MM.1S (cell line): Measurements from ENCODE around the gene LAMA3.

Source experiments
- DNase-seq: peaks from one replicate; pipeline ENCODE4 v3.0.0-alpha.2; 2015
- H2AFZ ChIP-seq: fragments of 300-600 bp; sonication (generic); 2 replicates; pipeline ENCODE4 v1.6.0; 2016; ENCODE audit warnings: antibody characterized with exemption, low read length
- H3F3A ChIP-seq: fragments of 300-600 bp; sonication (generic); 2 replicates; pipeline ENCODE4 v1.6.1; 2016; ENCODE audit warnings: mild to moderate bottlenecking, antibody characterized with exemption, low read length, moderate library complexity, mixed read lengths; ENCODE audit not compliant: insufficient read depth
- H3K27ac ChIP-seq: fragments of 300-600 bp; sonication (generic); 2 replicates; pipeline ENCODE4 v1.5.1; 2016; ENCODE audit warnings: mild to moderate bottlenecking, low read length
- H3K27me3 ChIP-seq: fragments of 300-600 bp; sonication (generic); replicated peaks from 2 replicates; pipeline ENCODE4 v1.6.0; 2016; ENCODE audit warnings: low read length; ENCODE audit not compliant: insufficient read depth
- H3K36me3 ChIP-seq: fragments of 300-600 bp; sonication (generic); replicated peaks from 2 replicates; pipeline ENCODE4 v1.6.1; 2016; ENCODE audit warnings: mild to moderate bottlenecking, low read length, mixed read lengths; ENCODE audit not compliant: insufficient read depth
- H3K4me1 ChIP-seq: fragments of 300-600 bp; sonication (generic); 2 replicates; pipeline ENCODE4 v1.6.1; 2016; ENCODE audit warnings: low read length, mixed read lengths
- H3K4me2 ChIP-seq: fragments of 300-600 bp; sonication (generic); 2 replicates; pipeline ENCODE4 v1.6.0; 2016; ENCODE audit warnings: low read depth, low read length
- H3K4me3 ChIP-seq: fragments of 300-600 bp; sonication (generic); 2 replicates; pipeline ENCODE4 v1.5.1; 2016; ENCODE audit warnings: low read length, mixed read lengths
- H3K79me2 ChIP-seq: fragments of 300-600 bp; sonication (generic); 2 replicates; pipeline ENCODE4 v1.6.1; 2016; ENCODE audit warnings: mixed run types, low read length, mixed read lengths
- H3K9ac ChIP-seq: fragments of 300-600 bp; sonication (generic); 2 replicates; pipeline ENCODE4 v1.6.1; 2016; ENCODE audit warnings: low read length, mixed read lengths
- H3K9me2 ChIP-seq: fragments of 300-600 bp; sonication (generic); replicated peaks from 2 replicates; pipeline ENCODE4 v1.6.1; 2016; ENCODE audit warnings: mild to moderate bottlenecking, low read length, mixed read lengths; ENCODE audit not compliant: insufficient read depth
- H3K9me3 ChIP-seq: fragments of 300-600 bp; sonication (generic); replicated peaks from 2 replicates; pipeline ENCODE4 v1.6.1; 2016; ENCODE audit warnings: mild to moderate bottlenecking, low read length, mixed read lengths; ENCODE audit not compliant: insufficient read depth
- H4K20me1 ChIP-seq: fragments of 300-600 bp; sonication (generic); 2 replicates; pipeline ENCODE4 v1.6.1; 2016; ENCODE audit warnings: mild to moderate bottlenecking, low read length, moderate library complexity, mixed read lengths; ENCODE audit not compliant: insufficient read depth
- EZH2 ChIP-seq: fragments of 300-600 bp; sonication (generic); optimal IDR thresholded peaks from 2 replicates; pipeline ENCODE3; 2017; ENCODE audit warnings: low read depth, mild to moderate bottlenecking, antibody characterized with exemption, low read length, mixed read lengths
- EZH2phosphoT487 ChIP-seq: fragments of 300-600 bp; sonication (generic); IDR thresholded peaks from 2 replicates; pipeline ENCODE4 v1.6.1; 2018; ENCODE audit warnings: antibody characterized with exemption, low read length
- TF ChIP-seq, protein P1 (sequence below): fragments of 300-600 bp; sonication (generic); IDR thresholded peaks from 2 replicates; pipeline ENCODE4 v1.5.1; 2016; ENCODE audit warnings: antibody characterized with exemption, low read length, mixed read lengths

The LAMA3 gene

DNA sequence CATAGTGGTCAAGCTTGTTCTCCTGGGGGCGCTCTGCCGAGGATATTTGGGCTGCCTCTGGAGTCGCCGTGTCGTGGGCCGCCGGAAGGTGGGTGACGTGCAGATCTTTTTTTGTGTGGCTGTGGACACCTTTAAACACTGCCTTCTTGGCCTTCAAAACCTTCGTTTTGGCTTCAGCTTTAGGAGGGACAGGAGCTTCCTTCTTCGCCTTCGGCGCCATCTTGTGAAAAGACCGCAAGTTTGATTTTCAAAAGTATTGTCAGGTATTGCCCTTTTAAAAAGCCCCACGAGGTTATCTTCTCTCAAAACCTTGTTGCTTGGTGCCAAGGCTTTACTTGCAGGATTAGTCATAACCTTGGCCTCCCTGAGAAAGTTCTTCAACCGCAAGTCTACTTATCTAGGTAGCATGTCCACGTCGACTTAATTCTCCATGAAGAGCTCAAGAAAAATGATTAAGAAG, 20.8 kb downstream of the LAMA3 start:
- Histone ChIP-seq H3K36me3 (no peaks in the 10 kb centered on the region), H2AFZ (no peak overlapping the region)

DNA sequence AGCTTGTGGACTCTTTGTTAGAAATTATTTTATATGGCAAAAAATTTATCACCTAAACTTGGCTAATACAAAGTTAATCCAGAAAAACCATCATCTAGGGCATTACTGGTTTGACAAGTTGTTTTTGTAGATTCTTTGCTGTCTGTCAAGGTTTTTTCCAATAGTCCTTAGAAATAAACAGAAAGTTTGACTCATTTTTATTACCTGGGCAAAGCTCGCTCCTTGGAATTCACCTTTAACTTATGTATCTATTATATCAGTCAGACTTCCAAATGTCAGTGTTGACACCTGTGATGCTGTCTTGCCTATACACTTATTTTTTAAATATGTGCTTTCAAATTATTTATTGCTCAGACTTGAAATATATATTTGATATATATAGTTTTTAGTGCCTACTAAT, 21.7 kb downstream of the LAMA3 start:
- no peak overlapping the region for H3K4me2 ChIP-seq
- H3K4me3 ChIP-seq, result no peak overlapping the region
- no peaks in the 10 kb centered on the region for H4K20me1 ChIP-seq
- H3K36me3 ChIP-seq, result no peaks in the 10 kb centered on the region
- DNase-seq, result no peak
- TF ChIP-seq, protein P1, sequence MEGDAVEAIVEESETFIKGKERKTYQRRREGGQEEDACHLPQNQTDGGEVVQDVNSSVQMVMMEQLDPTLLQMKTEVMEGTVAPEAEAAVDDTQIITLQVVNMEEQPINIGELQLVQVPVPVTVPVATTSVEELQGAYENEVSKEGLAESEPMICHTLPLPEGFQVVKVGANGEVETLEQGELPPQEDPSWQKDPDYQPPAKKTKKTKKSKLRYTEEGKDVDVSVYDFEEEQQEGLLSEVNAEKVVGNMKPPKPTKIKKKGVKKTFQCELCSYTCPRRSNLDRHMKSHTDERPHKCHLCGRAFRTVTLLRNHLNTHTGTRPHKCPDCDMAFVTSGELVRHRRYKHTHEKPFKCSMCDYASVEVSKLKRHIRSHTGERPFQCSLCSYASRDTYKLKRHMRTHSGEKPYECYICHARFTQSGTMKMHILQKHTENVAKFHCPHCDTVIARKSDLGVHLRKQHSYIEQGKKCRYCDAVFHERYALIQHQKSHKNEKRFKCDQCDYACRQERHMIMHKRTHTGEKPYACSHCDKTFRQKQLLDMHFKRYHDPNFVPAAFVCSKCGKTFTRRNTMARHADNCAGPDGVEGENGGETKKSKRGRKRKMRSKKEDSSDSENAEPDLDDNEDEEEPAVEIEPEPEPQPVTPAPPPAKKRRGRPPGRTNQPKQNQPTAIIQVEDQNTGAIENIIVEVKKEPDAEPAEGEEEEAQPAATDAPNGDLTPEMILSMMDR, result no peak
- no peak for TF ChIP-seq EZH2
- no peak for TF ChIP-seq EZH2phosphoT487
- no peaks in the 10 kb centered on the region for H3K79me2 ChIP-seq
- no peaks in the 10 kb centered on the region for H3K27me3 ChIP-seq
- H3K9ac ChIP-seq, result no peak overlapping the region
- no peak overlapping the region for H2AFZ ChIP-seq
- no peaks in the 10 kb centered on the region for H3K9me3 ChIP-seq
- H3K9me2 ChIP-seq, result no peaks in the 10 kb centered on the region
- H3F3A ChIP-seq, result no peaks in the 10 kb centered on the region
- H3K4me1 ChIP-seq, result no peaks in the 10 kb centered on the region
- no peak overlapping the region for H3K27ac ChIP-seq

More for the DNA sequence above, 20.8 kb downstream of the LAMA3 start:
- no peaks in the 10 kb centered on the region for H3K9me2 ChIP-seq
- H3K4me1 ChIP-seq, result no peaks in the 10 kb centered on the region
- H3K4me3 ChIP-seq, result no peak overlapping the region
- H3F3A ChIP-seq, result no peaks in the 10 kb centered on the region
- H3K9me3 ChIP-seq, result no peaks in the 10 kb centered on the region
- TF ChIP-seq, protein P1, result no peak
- TF ChIP-seq EZH2phosphoT487, result no peak
- no peak for TF ChIP-seq EZH2
- no peaks in the 10 kb centered on the region for H4K20me1 ChIP-seq
- no peak overlapping the region for H3K9ac ChIP-seq
- H3K27me3 ChIP-seq, result no peaks in the 10 kb centered on the region
- no peak overlapping the region for H3K4me2 ChIP-seq
- no peak for DNase-seq
- no peaks in the 10 kb centered on the region for H3K79me2 ChIP-seq
- H3K27ac ChIP-seq, result no peak overlapping the region

DNA sequence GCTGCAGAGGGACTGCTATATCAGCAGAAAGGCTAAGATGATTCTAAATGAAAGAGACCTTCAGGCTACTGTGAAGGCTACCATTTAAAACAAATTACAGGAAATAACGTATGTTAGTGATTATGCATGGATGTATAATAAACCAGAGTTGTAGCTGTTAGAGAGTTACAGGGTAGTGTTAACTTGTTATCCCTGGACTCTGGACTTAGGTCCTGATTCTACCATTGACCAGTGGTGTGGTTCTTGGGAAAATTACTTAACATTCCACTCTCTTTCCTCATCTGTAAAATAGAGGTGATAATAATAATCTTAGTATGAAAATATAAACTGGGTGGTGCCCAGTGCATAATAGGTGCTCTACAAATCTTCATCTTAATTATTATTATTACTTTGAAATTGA, 22.2 kb downstream of the LAMA3 start:
- no peak overlapping the region for H3K9ac ChIP-seq
- no peak overlapping the region for H3K27ac ChIP-seq
- no peak overlapping the region for H2AFZ ChIP-seq
- no peaks in the 10 kb centered on the region for H3K4me1 ChIP-seq
- H3K36me3 ChIP-seq, result no peaks in the 10 kb centered on the region
- no peak for DNase-seq
- no peak overlapping the region for H3K4me2 ChIP-seq
- no peaks in the 10 kb centered on the region for H3K9me2 ChIP-seq
- H3K4me3 ChIP-seq, result no peak overlapping the region
- H3F3A ChIP-seq, result no peaks in the 10 kb centered on the region
- H3K79me2 ChIP-seq, result no peaks in the 10 kb centered on the region
- no peaks in the 10 kb centered on the region for H3K9me3 ChIP-seq
- no peaks in the 10 kb centered on the region for H3K27me3 ChIP-seq
- TF ChIP-seq EZH2 (no peak), EZH2phosphoT487 (no peak)
- TF ChIP-seq, protein P1, result no peak
- H4K20me1 ChIP-seq, result no peaks in the 10 kb centered on the region
